ENCODE measurements around the gene IER5.
A peak's percentile ranks its signal among the peaks of the same experiment; 100 is the strongest.
"Not testable (repeated sequence)": the region's sequence is repeated elsewhere in the genome, so short reads cannot be mapped to it uniquely, and the experiment has no call there.

Gene IER5

DNA sequence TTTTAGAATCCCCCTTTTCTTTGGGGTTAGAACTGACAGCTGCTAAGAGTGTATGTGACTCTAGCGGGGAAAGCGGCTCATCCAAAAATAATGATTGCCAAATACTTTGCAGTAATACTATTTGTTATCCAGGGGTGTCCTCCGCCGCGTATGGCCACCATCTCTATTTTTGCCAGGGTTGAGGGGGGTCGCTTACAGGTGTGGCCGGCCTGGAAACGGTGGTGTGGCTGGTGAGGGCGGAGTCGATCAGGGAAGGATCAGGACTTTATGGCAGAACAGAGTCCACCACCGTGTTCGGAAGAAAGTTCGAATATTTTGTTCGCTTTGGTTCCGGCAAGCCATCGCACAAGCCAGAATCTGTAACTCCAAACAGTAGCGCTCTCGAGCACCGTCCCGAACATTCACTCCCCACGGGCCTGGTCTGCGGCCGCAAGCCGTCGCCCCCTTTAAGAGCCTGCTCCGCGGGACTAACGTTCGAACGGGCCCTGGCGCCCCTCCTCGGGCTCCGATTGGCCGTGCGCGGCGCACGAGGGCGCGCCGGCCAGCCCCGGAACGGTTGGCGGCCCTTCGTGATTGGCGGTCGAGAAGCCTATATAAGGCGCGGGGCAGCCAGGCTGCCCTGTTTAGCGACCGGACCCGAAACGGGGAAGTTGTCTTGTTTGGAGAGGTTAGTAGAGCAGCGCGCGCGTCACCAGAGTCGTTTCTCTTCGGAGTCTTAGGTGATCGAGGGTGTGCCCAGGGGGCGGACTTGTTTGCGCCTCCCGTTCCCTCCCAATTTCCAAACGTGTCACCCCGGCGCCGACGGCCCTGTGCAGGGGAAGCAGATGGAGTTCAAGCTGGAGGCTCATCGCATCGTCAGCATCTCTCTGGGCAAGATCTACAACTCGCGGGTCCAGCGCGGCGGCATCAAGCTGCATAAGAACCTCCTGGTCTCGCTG is at the start of gene IER5:
Gene IER5, plus strand, starts transcription at position 622 of the 938 bp plus-strand sequence. Its CDS starts 203 bp downstream, at position 825.
- DNase-seq (ENCODE audit: low spot score): peak; percentile 96

DNA sequence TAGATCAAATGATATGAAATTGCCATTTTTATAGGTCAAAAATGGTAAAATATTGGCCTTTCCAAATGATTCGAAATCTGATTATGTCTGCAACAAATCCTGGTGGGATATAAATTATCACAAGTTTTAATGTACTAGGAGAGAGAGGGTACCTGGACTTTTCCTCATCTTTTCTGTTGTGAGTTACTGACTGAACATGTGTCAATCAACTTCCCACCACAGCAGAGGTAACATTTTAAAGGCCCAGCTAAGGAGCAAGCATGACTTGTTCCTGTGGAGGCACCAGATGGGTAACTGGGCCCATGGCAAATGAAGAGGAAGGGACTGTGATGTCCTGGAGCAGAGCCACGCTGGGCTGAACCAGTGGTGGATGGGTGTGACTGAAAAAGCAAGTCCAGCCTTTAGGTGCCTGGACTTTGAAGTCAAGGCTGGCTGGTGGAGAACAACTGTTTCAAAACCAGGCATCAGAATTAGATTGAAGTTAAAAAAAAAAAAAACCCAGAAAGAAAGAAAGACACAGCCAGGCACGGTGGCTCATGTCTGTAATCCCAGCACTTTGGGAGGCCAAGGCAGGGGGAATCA is 48.1 kb upstream of the IER5 start:
- DNase-seq (ENCODE audit: low spot score): no peak

GRCh38 chr1:181043025-181043888 is 45.2 kb upstream of the IER5 start:
- DNase-seq (ENCODE audit: low spot score): no peak

DNA sequence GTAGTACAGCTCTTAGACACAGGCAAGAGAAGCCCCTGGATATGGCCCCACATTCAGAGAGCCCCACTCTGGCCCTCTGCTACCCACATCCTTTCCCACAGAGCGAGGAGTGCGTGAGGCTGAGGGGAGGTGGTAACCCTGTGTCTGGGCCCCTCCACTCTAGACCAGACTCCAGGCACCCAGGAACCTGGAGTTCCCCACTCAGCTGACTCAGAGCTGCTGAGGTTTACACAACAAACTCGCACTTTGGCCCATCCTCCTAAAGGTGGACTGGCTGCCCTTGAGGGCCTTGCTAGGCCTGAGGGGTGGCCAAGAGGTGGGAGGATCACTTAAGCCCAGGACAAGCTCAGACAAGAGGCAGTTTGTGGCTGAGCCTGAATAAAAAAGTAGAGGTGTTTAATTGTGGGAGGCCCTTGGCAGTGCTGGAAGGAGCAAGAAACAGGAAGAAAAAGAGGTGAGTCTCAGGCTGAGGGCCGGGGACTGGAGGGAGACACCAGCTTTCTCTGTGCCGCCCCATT is 44.0 kb upstream of the IER5 start:
- no peak for DNase-seq (ENCODE audit: low spot score)

DNA sequence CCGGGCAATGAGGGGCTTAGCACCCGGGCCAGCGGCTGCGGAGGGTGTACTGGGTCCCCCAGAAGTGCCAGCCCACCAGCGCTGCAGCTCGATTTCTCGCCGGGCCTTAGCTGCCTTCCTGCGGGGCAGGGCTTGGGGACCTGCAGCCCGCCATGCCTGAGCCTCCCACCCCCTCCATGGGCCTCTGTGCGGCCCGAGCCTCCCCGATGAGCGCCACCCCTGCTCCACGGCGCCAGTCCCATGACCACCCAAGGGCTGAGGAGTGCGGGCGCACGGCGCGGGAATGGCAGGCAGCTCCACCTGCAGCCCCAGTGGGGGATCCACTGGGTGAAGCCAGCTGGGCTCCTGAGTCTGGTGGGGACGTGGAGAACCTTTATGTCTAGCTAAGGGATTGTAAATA is 42.6 kb upstream of the IER5 start:
- DNase-seq (ENCODE audit: low spot score): not testable (repeated sequence)

GRCh38 chr1:181049378-181049777 is 39.1 kb upstream of the IER5 start:
- no peak for DNase-seq (ENCODE audit: low spot score)

GRCh38 chr1:181050922-181051321 is 37.6 kb upstream of the IER5 start:
- no peak for DNase-seq (ENCODE audit: low spot score)

- DNase-seq (ENCODE audit: low spot score): no peak
Observed at GRCh38 chr1:181056560-181056959, 31.9 kb upstream of the IER5 start.

DNA sequence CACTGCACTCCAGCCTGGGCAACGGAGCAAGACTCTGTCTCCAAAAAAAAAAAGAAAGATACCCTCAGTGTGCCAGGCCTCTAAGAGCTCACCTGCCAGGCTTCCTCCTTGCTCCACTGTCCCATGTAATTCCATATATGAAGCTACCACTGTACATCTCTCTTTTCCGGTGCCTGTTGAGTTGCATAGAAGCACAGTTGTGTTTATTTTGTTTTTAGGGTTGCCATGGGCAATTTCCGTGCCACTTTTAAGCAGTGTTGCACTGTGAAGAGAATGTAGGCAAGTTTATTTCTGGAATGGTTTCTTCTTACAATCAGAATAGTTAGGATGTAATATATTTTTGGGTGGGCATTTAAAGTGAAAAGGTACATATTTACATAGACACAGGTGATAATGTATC is 31.4 kb upstream of the IER5 start:
- DNase-seq (ENCODE audit: low spot score): no peak

- DNase-seq (ENCODE audit: low spot score): no peak
Observed at GRCh38 chr1:181059435-181059834, 29.1 kb upstream of the IER5 start.

GRCh38 chr1:181060066-181060465 is 28.4 kb upstream of the IER5 start:
- DNase-seq (ENCODE audit: low spot score): no peak

- not testable (repeated sequence) for DNase-seq (ENCODE audit: low spot score)
Observed at GRCh38 chr1:181060947-181061346, 27.6 kb upstream of the IER5 start.

GRCh38 chr1:181061487-181061886 is 27.0 kb upstream of the IER5 start:
- DNase-seq (ENCODE audit: low spot score): no peak

GRCh38 chr1:181061891-181062835 is 26.3 kb upstream of the IER5 start:
- DNase-seq (ENCODE audit: low spot score): peak; percentile 61

DNA sequence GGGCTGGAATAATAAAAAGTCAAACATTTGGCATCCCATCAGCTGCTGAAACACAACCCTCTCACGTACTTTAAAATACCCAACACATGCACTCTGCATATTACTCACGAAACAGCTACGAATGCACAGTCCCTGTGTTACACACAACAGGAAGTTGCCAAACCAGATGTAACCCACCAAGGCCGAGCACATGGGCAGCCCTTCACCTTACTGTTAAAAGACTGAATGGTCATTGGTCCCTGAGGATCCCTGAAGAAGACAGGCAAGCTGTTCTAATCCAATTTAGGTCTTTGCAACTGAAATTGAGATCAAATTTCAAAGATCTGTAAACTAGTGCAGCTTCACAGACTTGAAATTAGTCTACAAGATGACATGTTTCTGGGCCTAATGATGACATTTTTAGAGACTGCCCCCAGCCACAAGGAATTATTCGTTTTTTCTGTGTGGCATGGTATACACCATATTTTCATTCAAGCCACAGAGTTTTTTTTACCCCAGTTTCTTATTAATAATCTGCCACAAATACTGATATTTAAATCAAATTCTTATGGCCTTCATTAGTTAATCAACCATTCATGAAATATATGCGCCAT is 25.6 kb upstream of the IER5 start:
- DNase-seq (ENCODE audit: low spot score): no peak

DNA sequence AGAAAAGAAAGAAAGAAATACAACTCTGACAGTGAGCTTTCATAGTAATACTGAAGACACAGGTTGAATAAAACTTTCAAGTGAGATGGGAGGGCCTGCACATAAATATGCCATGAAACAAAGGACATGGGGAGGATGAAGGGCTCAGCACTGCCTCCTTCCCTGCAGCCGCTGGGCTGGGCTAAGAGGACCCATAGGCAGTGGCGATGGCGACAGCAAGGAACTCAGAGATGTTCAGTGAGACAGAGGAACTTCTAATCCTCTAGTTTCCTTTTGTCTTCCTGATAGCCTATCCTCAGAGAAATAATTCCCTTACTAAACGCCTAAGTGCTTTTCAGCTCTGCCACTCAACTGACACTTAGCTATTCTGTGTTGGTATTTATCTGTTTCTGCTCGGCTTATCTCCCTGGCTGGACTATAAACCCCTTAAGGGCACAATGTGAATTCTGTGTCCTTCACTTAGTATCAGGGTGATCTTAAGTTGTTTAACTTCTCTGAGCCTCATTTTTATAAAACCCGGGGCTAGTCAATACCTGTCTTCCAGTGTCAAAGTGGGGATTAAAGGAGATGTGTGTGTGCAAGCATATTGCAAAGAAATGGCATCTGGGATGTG is 24.4 kb upstream of the IER5 start:
- DNase-seq (ENCODE audit: low spot score): no peak

DNA sequence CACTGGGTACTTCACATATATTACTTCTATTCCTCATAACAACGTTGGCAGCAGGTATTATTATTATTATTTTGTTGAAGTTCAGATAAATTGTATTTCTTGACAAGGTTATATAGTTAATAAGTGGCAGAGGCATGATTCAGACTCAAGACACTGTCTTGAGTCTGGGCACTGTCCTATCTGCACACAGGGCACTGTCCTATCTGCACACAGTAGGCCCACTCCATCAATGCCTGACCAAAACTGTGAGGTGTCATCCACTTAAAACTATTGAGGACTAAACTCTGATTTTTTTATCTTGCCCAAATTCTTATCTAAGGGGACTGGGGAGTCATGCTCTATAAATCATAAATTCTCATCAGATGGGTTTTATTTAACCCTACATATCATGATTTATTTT is 23.8 kb upstream of the IER5 start:
- no peak for DNase-seq (ENCODE audit: low spot score)

- no peak for DNase-seq (ENCODE audit: low spot score)
Observed at GRCh38 chr1:181073638-181074037, 14.9 kb upstream of the IER5 start.

DNA sequence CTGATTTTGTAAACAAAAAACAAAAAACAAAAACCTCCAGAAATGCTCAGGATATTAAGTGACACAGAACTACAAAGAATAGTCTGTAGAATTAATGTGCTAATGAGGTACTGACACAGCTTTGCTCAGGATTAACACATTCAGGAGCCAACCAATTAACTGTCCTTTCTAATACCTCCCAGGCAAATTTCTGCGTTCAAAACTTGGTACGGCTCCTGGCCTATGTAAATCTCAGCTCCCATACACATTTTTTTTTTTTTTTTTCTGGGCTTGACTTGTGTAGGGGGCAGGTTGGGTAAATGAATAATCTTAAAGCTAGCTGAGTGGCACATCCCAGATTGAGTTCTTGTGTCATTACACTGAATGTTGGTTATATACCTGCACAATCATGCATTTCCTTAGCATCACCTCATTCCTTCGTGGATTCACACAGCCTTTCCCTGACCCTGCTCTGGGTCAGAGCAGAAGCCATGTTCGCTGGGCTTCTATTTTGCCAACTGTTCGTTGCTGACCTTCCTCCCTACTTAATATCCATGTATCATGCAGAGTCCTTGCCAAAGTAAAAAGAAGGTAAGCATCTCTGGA is 12.6 kb upstream of the IER5 start:
- no peak for DNase-seq (ENCODE audit: low spot score)

GRCh38 chr1:181076852-181077251 is 11.6 kb upstream of the IER5 start:
- DNase-seq (ENCODE audit: low spot score): no peak
